Osteocyte (in vitro differentiated cells): Measurements from ENCODE around the gene MYO3B. TPM values are rescaled to one million over a fixed set of nuclear protein-coding genes. Genes with fewer than 3 reads are reported as not detected.
"Not testable (repeated sequence)": the region's sequence is repeated elsewhere in the genome, so short reads cannot be mapped to it uniquely, and the experiment has no call there.

Source experiments
- DNase-seq: peaks from one replicate; pipeline ENCODE4 v3.0.0; 2021; ENCODE audit warnings: mixed read lengths; ENCODE audit not compliant: unreplicated experiment; ENCODE audit errors: extremely low spot score
- H3K27ac Mint-ChIP-seq: one replicate; pipeline ENCODE4 v1.8.0; 2021; ENCODE audit warnings: mild to moderate bottlenecking, mixed read lengths; ENCODE audit not compliant: unreplicated experiment
- H3K27me3 Mint-ChIP-seq: one replicate; pipeline ENCODE4 v1.8.0; 2021; ENCODE audit warnings: mixed read lengths; ENCODE audit not compliant: unreplicated experiment
- H3K36me3 Mint-ChIP-seq: one replicate; pipeline ENCODE4 v1.8.0; 2021; ENCODE audit warnings: mixed read lengths; ENCODE audit not compliant: unreplicated experiment
- H3K4me1 Mint-ChIP-seq: one replicate; pipeline ENCODE4 v1.8.0; 2021; ENCODE audit warnings: mixed read lengths; ENCODE audit not compliant: unreplicated experiment
- H3K4me3 Mint-ChIP-seq: one replicate; pipeline ENCODE4 v1.8.0; 2021; ENCODE audit warnings: mild to moderate bottlenecking, moderate library complexity, mixed read lengths; ENCODE audit not compliant: unreplicated experiment
- H3K9me3 Mint-ChIP-seq: one replicate; pipeline ENCODE4 v1.8.0; 2021; ENCODE audit warnings: mixed read lengths; ENCODE audit not compliant: unreplicated experiment
- CTCF ChIP-seq: fragments of 200-600 bp; sonication (generic); IDR thresholded peaks from 2 replicates; pipeline ENCODE4 v1.5.0; 2021; ENCODE audit warnings: antibody characterized with exemption, mild to moderate bottlenecking, moderate library complexity
- total RNA-seq: library from RNA; stranded (reverse); gene quantifications from 2 replicates; pipeline ENCODE4 v1.2.1, GENCODE V29; 2021

Gene MYO3B
- total RNA-seq, 1 donor from 2014 or later, result not detected

GRCh38 chr2:170550501-170550900, 372.6 kb downstream of the MYO3B start:
- peaks cover 19% of the 10 kb centered on the region for H3K27me3 Mint-ChIP-seq
- no peak for DNase-seq
- no peak overlapping the region for H3K4me3 Mint-ChIP-seq
- H3K4me1 Mint-ChIP-seq, result peaks cover 13% of the 10 kb centered on the region
- H3K27ac Mint-ChIP-seq, result no peak overlapping the region
- H3K36me3 Mint-ChIP-seq, result no peaks in the 10 kb centered on the region
- TF ChIP-seq CTCF, result no peak
- H3K9me3 Mint-ChIP-seq, result peaks cover 14% of the 10 kb centered on the region

GRCh38 chr2:170551899-170552298, 374.0 kb downstream of the MYO3B start:
- peaks cover 14% of the 10 kb centered on the region for H3K27me3 Mint-ChIP-seq
- H3K4me3 Mint-ChIP-seq, H3K27ac Mint-ChIP-seq, H3K36me3 Mint-ChIP-seq, H3K9me3 Mint-ChIP-seq, DNase-seq: not testable (repeated sequence)
- peaks cover 13% of the 10 kb centered on the region for H3K4me1 Mint-ChIP-seq

- no peak overlapping the region for H3K4me3 Mint-ChIP-seq
- peaks cover 13% of the 10 kb centered on the region for H3K4me1 Mint-ChIP-seq
- H3K36me3 Mint-ChIP-seq, result no peaks in the 10 kb centered on the region
- H3K27me3 Mint-ChIP-seq, result peaks cover 12% of the 10 kb centered on the region
- no peak for DNase-seq
- TF ChIP-seq CTCF, result no peak
- H3K9me3 Mint-ChIP-seq, result peaks cover 8% of the 10 kb centered on the region
- H3K27ac Mint-ChIP-seq, result no peak overlapping the region
Observed at GRCh38 chr2:170553748-170554147, 375.8 kb downstream of the MYO3B start.

- H3K27ac Mint-ChIP-seq, result no peak overlapping the region
- H3K9me3 Mint-ChIP-seq, result peaks cover 8% of the 10 kb centered on the region
- H3K36me3 Mint-ChIP-seq, result no peaks in the 10 kb centered on the region
Observed at GRCh38 chr2:170554278-170554955, 376.5 kb downstream of the MYO3B start.

GRCh38 chr2:170562928-170563327, 385.0 kb downstream of the MYO3B start:
- H3K4me1 Mint-ChIP-seq, result no peaks in the 10 kb centered on the region
- TF ChIP-seq CTCF, result no peak
- H3K9me3 Mint-ChIP-seq, result no peaks in the 10 kb centered on the region
- H3K4me3 Mint-ChIP-seq, result no peak overlapping the region
- H3K27me3 Mint-ChIP-seq, result peaks cover 48% of the 10 kb centered on the region
- H3K36me3 Mint-ChIP-seq, result no peaks in the 10 kb centered on the region
- DNase-seq, result no peak
- H3K27ac Mint-ChIP-seq, result no peak overlapping the region

More at GRCh38 chr2:170554278-170554955, 376.5 kb downstream of the MYO3B start:
- no peak for DNase-seq
- no peak overlapping the region for H3K4me3 Mint-ChIP-seq
- no peak for TF ChIP-seq CTCF
- peaks cover 14% of the 10 kb centered on the region for H3K27me3 Mint-ChIP-seq
- peaks cover 13% of the 10 kb centered on the region for H3K4me1 Mint-ChIP-seq
